H9 (cell line): ENCODE measurements around the gene IGFALS. TPM values are rescaled to one million over a fixed set of nuclear protein-coding genes. Genes with fewer than 3 reads are reported as not detected.

Experiments used
- DNase-seq: peaks from one replicate; pipeline ENCODE4 v3.0.0-alpha.2; 2017
- H2AFZ ChIP-seq: one replicate; pipeline ENCODE4 v1.6.1; 2013; ENCODE audit warnings: mild to moderate bottlenecking, low read length, control low read depth, moderate library complexity
- H2AK5ac ChIP-seq: 2 replicates; pipeline ENCODE4 v1.6.1; 2013; ENCODE audit warnings: low read length, control low read depth, mixed read lengths; ENCODE audit not compliant: insufficient read length
- H2BK120ac ChIP-seq: one replicate; pipeline ENCODE4 v1.6.1; 2013; ENCODE audit warnings: low read depth, mild to moderate bottlenecking, low read length, control low read depth, inconsistent platforms; ENCODE audit not compliant: poor library complexity, severe bottlenecking
- H2BK12ac ChIP-seq: 2 replicates; pipeline ENCODE4 v1.6.1; 2013; ENCODE audit warnings: low read length, control low read depth, mixed read lengths, low read depth; ENCODE audit not compliant: insufficient read length
- H2BK15ac ChIP-seq: 2 replicates; pipeline ENCODE4 v1.6.1; 2013; ENCODE audit warnings: low read depth, low read length, control low read depth
- H2BK20ac ChIP-seq: one replicate; pipeline ENCODE4 v1.6.1; 2013; ENCODE audit warnings: low read depth, mild to moderate bottlenecking, low read length, control low read depth, inconsistent platforms; ENCODE audit not compliant: poor library complexity, severe bottlenecking
- H2BK5ac ChIP-seq: 2 replicates; pipeline ENCODE4 v1.6.1; 2013; ENCODE audit warnings: low read length, control low read depth, mixed read lengths; ENCODE audit not compliant: insufficient read length
- H3K14ac ChIP-seq: 2 replicates; pipeline ENCODE4 v1.6.1; 2013; ENCODE audit warnings: low read length, control low read depth; ENCODE audit not compliant: insufficient read depth
- H3K18ac ChIP-seq: 2 replicates; pipeline ENCODE4 v1.6.1; 2013; ENCODE audit warnings: low read depth, mild to moderate bottlenecking, mixed read lengths, low read length, control low read depth; ENCODE audit not compliant: insufficient read length
- H3K23ac ChIP-seq: 2 replicates; pipeline ENCODE4 v1.6.1; 2013; ENCODE audit warnings: low read length, control low read depth, mixed read lengths, low read depth; ENCODE audit not compliant: insufficient read length
- H3K23me2 ChIP-seq: 2 replicates; pipeline ENCODE4 v1.6.1; 2013; ENCODE audit warnings: low read depth, mild to moderate bottlenecking, mixed read lengths, low read length, control low read depth; ENCODE audit not compliant: insufficient read length, poor library complexity, severe bottlenecking
- H3K27ac ChIP-seq: 2 replicates; pipeline ENCODE4 v1.5.1; 2013; ENCODE audit warnings: low read length, control low read depth, mixed read lengths, low read depth; ENCODE audit not compliant: insufficient read length
- H3K27me3 ChIP-seq: 2 replicates; pipeline ENCODE4 v1.6.1; 2013; ENCODE audit warnings: low read length, control low read depth, inconsistent platforms; ENCODE audit not compliant: insufficient read depth
- H3K4ac ChIP-seq: 2 replicates; pipeline ENCODE4 v1.6.1; 2013; ENCODE audit warnings: low read depth, mild to moderate bottlenecking, control low read depth, inconsistent platforms, low read length, moderate library complexity
- H3K4me1 ChIP-seq: 2 replicates; pipeline ENCODE4 v1.6.1; 2013; ENCODE audit warnings: low read length, control low read depth, inconsistent platforms; ENCODE audit not compliant: insufficient read depth
- H3K4me2 ChIP-seq: 2 replicates; pipeline ENCODE4 v1.6.1; 2013; ENCODE audit warnings: low read length, control low read depth, mixed read lengths; ENCODE audit not compliant: insufficient read length, insufficient read depth
- H3K56ac ChIP-seq: 2 replicates; pipeline ENCODE4 v1.6.1; 2013; ENCODE audit warnings: low read depth, mild to moderate bottlenecking, mixed read lengths, low read length, control low read depth; ENCODE audit not compliant: insufficient read length
- H3K79me1 ChIP-seq: 2 replicates; pipeline ENCODE4 v1.6.1; 2013; ENCODE audit warnings: low read depth, mild to moderate bottlenecking, moderate library complexity, low read length, control low read depth, inconsistent platforms; ENCODE audit not compliant: insufficient read depth, poor library complexity, severe bottlenecking
- H3K79me2 ChIP-seq: 2 replicates; pipeline ENCODE4 v1.6.1; 2013; ENCODE audit warnings: low read length, control low read depth, inconsistent platforms; ENCODE audit not compliant: insufficient read depth
- H3K9ac ChIP-seq: 2 replicates; pipeline ENCODE4 v1.6.1; 2013; ENCODE audit warnings: low read length, control low read depth, mixed read lengths; ENCODE audit not compliant: insufficient read length; ENCODE audit errors: extremely low read depth
- H3K9me3 ChIP-seq: one replicate; pipeline ENCODE4 v1.6.1; 2013; ENCODE audit warnings: low read depth, low read length, inconsistent platforms; ENCODE audit not compliant: control insufficient read depth
- H3T11ph ChIP-seq: one replicate; pipeline ENCODE4 v1.6.1; 2013; ENCODE audit warnings: mild to moderate bottlenecking, low read length, control low read depth, inconsistent platforms
- H4K20me1 ChIP-seq: one replicate; pipeline ENCODE4 v1.6.1; 2013; ENCODE audit not compliant: control insufficient read depth, insufficient read length, insufficient read depth
- H4K5ac ChIP-seq: 2 replicates; pipeline ENCODE4 v1.6.1; 2013; ENCODE audit warnings: low read depth, mild to moderate bottlenecking, mixed read lengths, low read length, control low read depth; ENCODE audit not compliant: insufficient read length
- H4K8ac ChIP-seq: replicated peaks from 2 replicates; pipeline ENCODE4 v1.6.1; 2013; ENCODE audit warnings: low read length, control low read depth, mixed read lengths, low read depth; ENCODE audit not compliant: insufficient read length
- H4K91ac ChIP-seq: 2 replicates; pipeline ENCODE4 v1.6.1; 2013; ENCODE audit warnings: low read depth, mild to moderate bottlenecking, moderate library complexity, mixed read lengths, low read length, control low read depth; ENCODE audit not compliant: insufficient read length
- H3K27ac Mint-ChIP-seq, 3 experiments: 2 replicates in 2 of 3; 3 replicates in 1 of 3; pipeline ENCODE4 v1.8.0; 2020 to 2021; ENCODE audit warnings: mixed read lengths in 3 of 3, mild to moderate bottlenecking in 1 of 3, moderate library complexity in 1 of 3
- H3K27me3 Mint-ChIP-seq: 2 replicates; pipeline ENCODE4 v1.8.0; 2021; ENCODE audit warnings: low read depth, mild to moderate bottlenecking, moderate library complexity, mixed read lengths
- H3K36me3 Mint-ChIP-seq, 3 experiments: 2 replicates in 2 of 3; 3 replicates in 1 of 3; pipeline ENCODE4 v1.8.0; 2020 to 2021; ENCODE audit warnings: low read depth in 3 of 3, mixed read lengths in 3 of 3; ENCODE audit not compliant: insufficient read depth in 1 of 3
- H3K4me1 Mint-ChIP-seq, 2 experiments: 2 replicates each; pipeline ENCODE4 v1.8.0; 2020; ENCODE audit warnings: mixed read lengths in 2 of 2
- H3K4me3 Mint-ChIP-seq, 2 experiments: 2 replicates in 1 of 2; 3 replicates in 1 of 2; pipeline ENCODE4 v1.8.0; 2020 to 2021; ENCODE audit warnings: mild to moderate bottlenecking in 2 of 2, mixed read lengths in 2 of 2, moderate library complexity in 1 of 2
- H3K9me3 Mint-ChIP-seq, 2 experiments: 2 replicates in 1 of 2; 3 replicates in 1 of 2; pipeline ENCODE4 v1.8.0; 2020; ENCODE audit warnings: mild to moderate bottlenecking in 2 of 2, mixed read lengths in 2 of 2, moderate library complexity in 1 of 2
- CTCF ChIP-seq: fragments of 200-600 bp; sonication (generic); conservative IDR thresholded peaks from 3 replicates; pipeline ENCODE4 v1.8.0; 2021; ENCODE audit warnings: antibody characterized with exemption, mild to moderate bottlenecking
- WGBS: extraction: QIAGEN DNeasy Blood & Tissue Kit; methylation state at CpG from one replicate; pipeline ENCODE4 v1.1.7; 2013; ENCODE audit warnings: missing lambda C conversion rate, low lambda C conversion rate, mixed read lengths; ENCODE audit not compliant: insufficient read length; ENCODE audit errors: extremely low coverage; 5-methylcytosine and 5-hydroxymethylcytosine counted together
- total RNA-seq: library from RNA; stranded (reverse); gene quantifications from 2 replicates; pipeline ENCODE4 v1.2.1, GENCODE V29; 2021

The IGFALS gene
- total RNA-seq, 1 experiment from 2014 or later, result not detected

- H3K9me3 Mint-ChIP-seq, result no peaks in the 10 kb centered on the region
- H3K4me1 Mint-ChIP-seq, result peaks cover 6 to 9% of the 10 kb centered on the region in 2 experiments; a peak in 3 of 4 replicates
- Histone ChIP-seq H3K56ac (no peak overlapping the region), H3T11ph (no peak overlapping the region), H4K5ac (no peak overlapping the region), H3K4me1 (0 out of 2 replicates have a peak, but pooled peaks cover 2% of the 10 kb centered on the region), H4K8ac (no peak overlapping the region), H3K14ac (no peak overlapping the region), H2BK5ac (no peak overlapping the region), H3K4me2 (no peak overlapping the region), H3K27ac (no peak overlapping the region), H2AFZ (no peak overlapping the region), H3K79me2 (0 out of 2 replicates have a peak, but pooled peaks cover 3% of the 10 kb centered on the region), H2AK5ac (no peak overlapping the region), H3K4ac (no peak overlapping the region), H4K20me1 (no peaks in the 10 kb centered on the region), H3K23ac (no peak overlapping the region), H2BK15ac (no peak overlapping the region), H4K91ac (no peak overlapping the region), H2BK20ac (no peak overlapping the region), H3K79me1 (peaks cover 5% of the 10 kb centered on the region), H3K9ac (no peak overlapping the region), H2BK120ac (no peak overlapping the region), H3K18ac (no peak overlapping the region), H2BK12ac (no peak overlapping the region), H3K9me3 (no peaks in the 10 kb centered on the region), H3K23me2 (no peaks in the 10 kb centered on the region), H3K27me3 (no peaks in the 10 kb centered on the region)
- peaks cover 8% of the 10 kb centered on the region for H3K27me3 Mint-ChIP-seq
- H3K27ac Mint-ChIP-seq, result no peak overlapping the region; a peak in 1 of 7 replicates
- whole genome bisulfite sequencing, result no CpG with 5 or more reads among the region's 9 CpGs
- H3K36me3 Mint-ChIP-seq, result no peaks in the 10 kb centered on the region; a peak in 2 of 7 replicates
- no peak for DNase-seq
- no peak overlapping the region for H3K4me3 Mint-ChIP-seq
- TF ChIP-seq CTCF, result no peak
Observed at GRCh38 chr16:1832838-1833454, 39.4 kb upstream of the IGFALS start.
